Central memory CD4-positive, alpha-beta T cell (primary cell): ENCODE data around the gene AADACL4.
"Not testable (repeated sequence)": the region's sequence is repeated elsewhere in the genome, so short reads cannot be mapped to it uniquely, and the experiment has no call there.

ENCODE experiments used
- DNase-seq: peaks from one replicate; pipeline ENCODE4 v3.0.0; 2022

Gene AADACL4

GRCh38 chr1:12658531-12659453, 14.9 kb downstream of the AADACL4 start:
- DNase-seq: peak; percentile 50

- DNase-seq: no peak
Observed at GRCh38 chr1:12661606-12662219, 17.8 kb downstream of the AADACL4 start.

GRCh38 chr1:12662556-12662955, 18.7 kb downstream of the AADACL4 start:
- DNase-seq: no peak

GRCh38 chr1:12665511-12665910, 21.6 kb downstream of the AADACL4 start:
- DNase-seq: no peak

- DNase-seq: no peak
Observed at GRCh38 chr1:12666141-12666735, 22.4 kb downstream of the AADACL4 start.

- no peak for DNase-seq
Observed at GRCh38 chr1:12669529-12670068, 25.7 kb downstream of the AADACL4 start.

- DNase-seq: no peak
Observed at GRCh38 chr1:12674358-12674757, 30.5 kb downstream of the AADACL4 start.

GRCh38 chr1:12676122-12676521, 32.2 kb downstream of the AADACL4 start:
- DNase-seq: not testable (repeated sequence)

- DNase-seq: no peak
Observed at GRCh38 chr1:12677565-12677964, 33.7 kb downstream of the AADACL4 start.

- DNase-seq: no peak
Observed at GRCh38 chr1:12678350-12678749, 34.5 kb downstream of the AADACL4 start.

- DNase-seq: no peak
Observed at GRCh38 chr1:12678820-12679219, 34.9 kb downstream of the AADACL4 start.

- DNase-seq: no peak
Observed at GRCh38 chr1:12690156-12690555, 46.3 kb downstream of the AADACL4 start.

- DNase-seq: no peak
Observed at GRCh38 chr1:12692967-12693782, 49.3 kb downstream of the AADACL4 start.

- no peak for DNase-seq
Observed at GRCh38 chr1:12696658-12697057, 52.8 kb downstream of the AADACL4 start.

- DNase-seq: no peak
Observed at GRCh38 chr1:12697397-12697796, 53.5 kb downstream of the AADACL4 start.

GRCh38 chr1:12703821-12704451, 60.1 kb downstream of the AADACL4 start:
- DNase-seq: no peak

- DNase-seq: no peak
Observed at GRCh38 chr1:12706061-12706460, 62.2 kb downstream of the AADACL4 start.

GRCh38 chr1:12708396-12709090, 64.7 kb downstream of the AADACL4 start:
- no peak for DNase-seq

GRCh38 chr1:12709091-12709491, 65.2 kb downstream of the AADACL4 start:
- DNase-seq: no peak

- DNase-seq: no peak
Observed at GRCh38 chr1:12709696-12710095, 65.8 kb downstream of the AADACL4 start.

GRCh38 chr1:12711536-12711935, 67.7 kb downstream of the AADACL4 start:
- DNase-seq: no peak
